Transverse colon (tissue), 4 donors: ENCODE measurements around the gene ARID4B.

Experiments used
- EP300 ChIP-seq: sonication (generic); formaldehyde crosslinking; IDR thresholded peaks from one replicate; pipeline ENCODE4 v1.6.1; 2017; ENCODE audit warnings: antibody characterized with exemption, low read depth
- POLR2A ChIP-seq: fragments of 450-650 bp; IDR thresholded peaks from one replicate; pipeline ENCODE4 v1.6.1; 2016; ENCODE audit warnings: antibody characterized with exemption, mild to moderate bottlenecking, moderate library complexity
- POLR2AphosphoS5 ChIP-seq, 3 donors: sonication (generic); formaldehyde crosslinking; IDR thresholded peaks; one replicate each; pipeline ENCODE4 v1.6.1; 2016; ENCODE audit warnings: antibody characterized with exemption in 3 of 3
- TF ChIP-seq, protein P1 (sequence below), 5 experiments: fragments of 200-600 bp in 3 of 5; fragments of 450-650 bp in 2 of 5; sonication (generic) in 3 of 5; IDR thresholded peaks; 1 replicate in 2 of 5; 2 replicates in 3 of 5; pipeline ENCODE4 v1.5.1; 2016 to 2017; ENCODE audit warnings: antibody characterized with exemption in 5 of 5, inconsistent platforms in 3 of 5, mild to moderate bottlenecking in 2 of 5, moderate library complexity in 1 of 5

DNA sequence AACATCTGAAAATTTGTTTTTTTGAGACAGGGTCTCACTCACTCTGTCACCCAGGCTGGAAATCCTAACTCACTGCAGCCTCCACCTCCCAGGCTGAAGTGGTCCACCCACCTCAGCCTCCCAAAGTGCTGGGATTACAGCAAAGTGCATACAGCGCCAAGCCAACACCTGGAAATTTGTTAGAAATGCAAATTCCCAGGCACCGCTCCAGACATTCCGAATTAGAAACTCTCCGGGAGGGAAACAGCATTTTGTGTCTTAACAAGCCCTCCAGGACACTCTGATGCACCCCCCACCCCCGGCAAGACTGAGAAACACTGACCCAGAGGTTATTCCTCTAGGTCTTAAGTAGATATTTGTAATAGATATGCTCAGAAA, 49.1 kb downstream of the ARID4B start:
- TF ChIP-seq, protein P1, sequence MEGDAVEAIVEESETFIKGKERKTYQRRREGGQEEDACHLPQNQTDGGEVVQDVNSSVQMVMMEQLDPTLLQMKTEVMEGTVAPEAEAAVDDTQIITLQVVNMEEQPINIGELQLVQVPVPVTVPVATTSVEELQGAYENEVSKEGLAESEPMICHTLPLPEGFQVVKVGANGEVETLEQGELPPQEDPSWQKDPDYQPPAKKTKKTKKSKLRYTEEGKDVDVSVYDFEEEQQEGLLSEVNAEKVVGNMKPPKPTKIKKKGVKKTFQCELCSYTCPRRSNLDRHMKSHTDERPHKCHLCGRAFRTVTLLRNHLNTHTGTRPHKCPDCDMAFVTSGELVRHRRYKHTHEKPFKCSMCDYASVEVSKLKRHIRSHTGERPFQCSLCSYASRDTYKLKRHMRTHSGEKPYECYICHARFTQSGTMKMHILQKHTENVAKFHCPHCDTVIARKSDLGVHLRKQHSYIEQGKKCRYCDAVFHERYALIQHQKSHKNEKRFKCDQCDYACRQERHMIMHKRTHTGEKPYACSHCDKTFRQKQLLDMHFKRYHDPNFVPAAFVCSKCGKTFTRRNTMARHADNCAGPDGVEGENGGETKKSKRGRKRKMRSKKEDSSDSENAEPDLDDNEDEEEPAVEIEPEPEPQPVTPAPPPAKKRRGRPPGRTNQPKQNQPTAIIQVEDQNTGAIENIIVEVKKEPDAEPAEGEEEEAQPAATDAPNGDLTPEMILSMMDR (IDR thresholded peaks at IDR 0.05): no peak
- TF ChIP-seq EP300 (no peak), POLR2AphosphoS5 (IDR thresholded peaks at IDR 0.05) (no peak), POLR2A (no peak)
